ENCODE data around the gene MKRN2.
"Not testable (repeated sequence)": the region's sequence is repeated elsewhere in the genome, so short reads cannot be mapped to it uniquely, and the experiment has no call there.

The MKRN2 gene

GRCh38 chr3:12588039-12589009 lies 31.4 kb downstream of the MKRN2 start:
- DNase-seq (ENCODE audit: low read depth): no peak

GRCh38 chr3:12590096-12590495 lies 33.2 kb downstream of the MKRN2 start:
- DNase-seq (ENCODE audit: low read depth): no peak

- no peak for DNase-seq (ENCODE audit: low read depth)
Measured at GRCh38 chr3:12591456-12591855, 34.6 kb downstream of the MKRN2 start.

- DNase-seq (ENCODE audit: low read depth): no peak
Measured at GRCh38 chr3:12591997-12592715, 35.3 kb downstream of the MKRN2 start.

GRCh38 chr3:12593473-12593872 lies 36.6 kb downstream of the MKRN2 start:
- DNase-seq (ENCODE audit: low read depth): no peak

- no peak for DNase-seq (ENCODE audit: low read depth)
Measured at GRCh38 chr3:12598890-12599289, 42.0 kb downstream of the MKRN2 start.

GRCh38 chr3:12601072-12601471 lies 44.2 kb downstream of the MKRN2 start:
- no peak for DNase-seq (ENCODE audit: low read depth)

GRCh38 chr3:12603969-12604368 lies 47.1 kb downstream of the MKRN2 start:
- DNase-seq (ENCODE audit: low read depth): no peak

- DNase-seq (ENCODE audit: low read depth): no peak
Measured at GRCh38 chr3:12608376-12608775, 51.5 kb downstream of the MKRN2 start.

GRCh38 chr3:12611117-12611516 lies 54.2 kb downstream of the MKRN2 start:
- no peak for DNase-seq (ENCODE audit: low read depth)

- no peak for DNase-seq (ENCODE audit: low read depth)
Measured at GRCh38 chr3:12612514-12613226, 55.8 kb downstream of the MKRN2 start.

- no peak for DNase-seq (ENCODE audit: low read depth)
Measured at GRCh38 chr3:12613250-12613649, 56.4 kb downstream of the MKRN2 start.

- DNase-seq (ENCODE audit: low read depth): no peak
Measured at GRCh38 chr3:12615266-12615665, 58.4 kb downstream of the MKRN2 start.

GRCh38 chr3:12618426-12618825 lies 61.5 kb downstream of the MKRN2 start:
- DNase-seq (ENCODE audit: low read depth): no peak

GRCh38 chr3:12620305-12620704 lies 63.4 kb downstream of the MKRN2 start:
- no peak for DNase-seq (ENCODE audit: low read depth)

GRCh38 chr3:12620729-12621128 lies 63.8 kb downstream of the MKRN2 start:
- DNase-seq (ENCODE audit: low read depth): no peak

GRCh38 chr3:12622335-12622734 lies 65.4 kb downstream of the MKRN2 start:
- no peak for DNase-seq (ENCODE audit: low read depth)

- DNase-seq (ENCODE audit: low read depth): no peak
Measured at GRCh38 chr3:12624056-12624455, 67.2 kb downstream of the MKRN2 start.

- not testable (repeated sequence) for DNase-seq (ENCODE audit: low read depth)
Measured at GRCh38 chr3:12624964-12625363, 68.1 kb downstream of the MKRN2 start.

- no peak for DNase-seq (ENCODE audit: low read depth)
Measured at GRCh38 chr3:12627370-12627769, 70.5 kb downstream of the MKRN2 start.

GRCh38 chr3:12628813-12629212 lies 71.9 kb downstream of the MKRN2 start:
- no peak for DNase-seq (ENCODE audit: low read depth)

- no peak for DNase-seq (ENCODE audit: low read depth)
Measured at GRCh38 chr3:12629560-12629959, 72.7 kb downstream of the MKRN2 start.

- no peak for DNase-seq (ENCODE audit: low read depth)
Measured at GRCh38 chr3:12630292-12630691, 73.4 kb downstream of the MKRN2 start.

Measured in stimulated activated CD8-positive, alpha-beta memory T cell treated with anti-CD3 and anti-CD28 coated beads, Interleukin-15, amount 100 ng/mL, for 24 hours (primary cell).